SK-N-SH treated with all-trans-retinoic acid at 6 μM for 48 hours (cell line): Measurements from ENCODE around the gene AQP4.

ENCODE experiments used
- ATAC-seq: fragments of 200-7000 bp; cut with Tn5 transposase; 3 replicates; pipeline ENCODE4 v1.9.1; 2020; ENCODE audit warnings: mild to moderate bottlenecking, moderate library complexity
- ARNTL ChIP-seq: fragments of 450-650 bp; formaldehyde crosslinking; IDR thresholded peaks from 2 replicates; pipeline ENCODE4 v1.5.0; 2020; ENCODE audit warnings: low read depth, mild to moderate bottlenecking, moderate library complexity, borderline replicate concordance
- BACH2 ChIP-seq: fragments of 250-450 bp; sonication (Bioruptor Pico); IDR thresholded peaks from 2 replicates; pipeline ENCODE4 v1.9.0; 2021; ENCODE audit warnings: mild to moderate bottlenecking, borderline replicate concordance
- CSDC2 ChIP-seq: fragments of 250-450 bp; sonication (Bioruptor Pico); IDR thresholded peaks from 2 replicates; pipeline ENCODE4 v1.5.0; 2020; ENCODE audit warnings: mild to moderate bottlenecking, moderate library complexity
- CSRNP3 ChIP-seq: fragments of 250-450 bp; sonication (Bioruptor Pico); IDR thresholded peaks from 2 replicates; pipeline ENCODE4 v1.5.1; 2021; ENCODE audit warnings: mild to moderate bottlenecking, moderate library complexity
- ESRRG ChIP-seq: fragments of 250-450 bp; sonication (Bioruptor Pico); IDR thresholded peaks from 2 replicates; pipeline ENCODE4 v1.6.1; 2021; ENCODE audit warnings: mild to moderate bottlenecking
- GLIS3 ChIP-seq: fragments of 250-450 bp; sonication (Bioruptor Pico); IDR thresholded peaks from 2 replicates; pipeline ENCODE4 v1.5.0; 2020; ENCODE audit warnings: mild to moderate bottlenecking, moderate library complexity
- ISL1 ChIP-seq: fragments of 250-450 bp; sonication (Bioruptor Pico); IDR thresholded peaks from 2 replicates; pipeline ENCODE4 v2.1.2; 2022; ENCODE audit warnings: mild to moderate bottlenecking, moderate library complexity
- OSR1 ChIP-seq: fragments of 250-450 bp; sonication (Bioruptor Pico); IDR thresholded peaks from 2 replicates; pipeline ENCODE4 v1.8.0; 2022; ENCODE audit warnings: moderate library complexity, mild to moderate bottlenecking, inconsistent platforms
- PPARA ChIP-seq: fragments of 250-450 bp; sonication (Bioruptor Pico); IDR thresholded peaks from 2 replicates; pipeline ENCODE4 v1.5.0; 2020; ENCODE audit warnings: mild to moderate bottlenecking, borderline replicate concordance
- RARB ChIP-seq: fragments of 250-450 bp; sonication (Bioruptor Pico); IDR thresholded peaks from 2 replicates; pipeline ENCODE4 v1.8.0; 2021; ENCODE audit warnings: mild to moderate bottlenecking, moderate library complexity
- SNAI2 ChIP-seq: fragments of 250-450 bp; sonication (Bioruptor Pico); IDR thresholded peaks from 2 replicates; pipeline ENCODE4 v1.5.0; 2020; ENCODE audit warnings: mild to moderate bottlenecking, moderate library complexity
- TCF4 ChIP-seq: fragments of 250-450 bp; sonication (Bioruptor Pico); IDR thresholded peaks from 2 replicates; pipeline ENCODE4 v1.8.0; 2021; ENCODE audit warnings: mild to moderate bottlenecking, moderate library complexity, borderline replicate concordance
- TOX ChIP-seq: fragments of 250-450 bp; sonication (Bioruptor Pico); IDR thresholded peaks from 2 replicates; pipeline ENCODE4 v1.8.0; 2021; ENCODE audit warnings: mild to moderate bottlenecking, moderate library complexity, borderline replicate concordance
- ZC3H10 ChIP-seq: fragments of 250-450 bp; sonication (Bioruptor Pico); IDR thresholded peaks from 2 replicates; pipeline ENCODE4 v1.5.1; 2021; ENCODE audit warnings: mild to moderate bottlenecking, moderate library complexity
- ZFP3 ChIP-seq: fragments of 250-450 bp; sonication (Bioruptor Pico); IDR thresholded peaks from 2 replicates; pipeline ENCODE4 v1.5.0; 2020; ENCODE audit warnings: mild to moderate bottlenecking, moderate library complexity
- ZFP30 ChIP-seq: fragments of 450-650 bp; formaldehyde crosslinking; IDR thresholded peaks from 2 replicates; pipeline ENCODE4 v1.5.0; 2022; ENCODE audit warnings: mild to moderate bottlenecking, moderate library complexity
- ZNF70 ChIP-seq: fragments of 450-650 bp; formaldehyde crosslinking; IDR thresholded peaks from 2 replicates; pipeline ENCODE4 v1.5.0; 2020; ENCODE audit warnings: mild to moderate bottlenecking, moderate library complexity
- ZNF8 ChIP-seq: fragments of 450-650 bp; formaldehyde crosslinking; IDR thresholded peaks from 2 replicates; pipeline ENCODE4 v1.5.0; 2020; ENCODE audit warnings: mild to moderate bottlenecking, moderate library complexity
- TF ChIP-seq, protein P1 (sequence below): fragments of 250-450 bp; sonication (Bioruptor Pico); IDR thresholded peaks from 2 replicates; pipeline ENCODE4 v1.5.1; 2020; ENCODE audit warnings: low read depth, mild to moderate bottlenecking, moderate library complexity
- TF ChIP-seq, protein P2 (sequence below): fragments of 250-450 bp; sonication (Bioruptor Pico); IDR thresholded peaks from 2 replicates; pipeline ENCODE4 v1.5.0; 2020; ENCODE audit warnings: mild to moderate bottlenecking, moderate library complexity
- TF ChIP-seq, protein P3 (sequence below): fragments of 250-450 bp; sonication (Bioruptor Pico); IDR thresholded peaks from 2 replicates; pipeline ENCODE4 v1.8.0; 2021; ENCODE audit warnings: low read depth, mild to moderate bottlenecking, moderate library complexity, borderline replicate concordance
- TF ChIP-seq, protein P4 (sequence below): fragments of 250-450 bp; sonication (Bioruptor Pico); IDR thresholded peaks from 2 replicates; pipeline ENCODE4 v1.8.0; 2020; ENCODE audit warnings: mild to moderate bottlenecking, moderate library complexity, borderline replicate concordance

Gene AQP4

GRCh38 chr18:26894426-26894825, 28.9 kb upstream of the AQP4 start (continued):
- TF ChIP-seq ZFP3 (no peak), BACH2 (CRISPR knock-in tag) (no peak), ZNF70 (CRISPR knock-in tag) (no peak), ESRRG (CRISPR knock-in tag) (no peak), RARB (no peak)

- no peak for TF ChIP-seq ZNF8
- TF ChIP-seq TCF4 (CRISPR knock-in tag): no peak
- no peak for TF ChIP-seq ZNF70 (CRISPR knock-in tag)
- no peak for TF ChIP-seq TOX (CRISPR knock-in tag)
- TF ChIP-seq RARB: no peak
- TF ChIP-seq OSR1 (CRISPR knock-in tag): no peak
- no peak for TF ChIP-seq SNAI2
- TF ChIP-seq CSRNP3 (CRISPR knock-in tag): no peak
- TF ChIP-seq ISL1 (CRISPR knock-in tag): no peak
- TF ChIP-seq, protein P1, sequence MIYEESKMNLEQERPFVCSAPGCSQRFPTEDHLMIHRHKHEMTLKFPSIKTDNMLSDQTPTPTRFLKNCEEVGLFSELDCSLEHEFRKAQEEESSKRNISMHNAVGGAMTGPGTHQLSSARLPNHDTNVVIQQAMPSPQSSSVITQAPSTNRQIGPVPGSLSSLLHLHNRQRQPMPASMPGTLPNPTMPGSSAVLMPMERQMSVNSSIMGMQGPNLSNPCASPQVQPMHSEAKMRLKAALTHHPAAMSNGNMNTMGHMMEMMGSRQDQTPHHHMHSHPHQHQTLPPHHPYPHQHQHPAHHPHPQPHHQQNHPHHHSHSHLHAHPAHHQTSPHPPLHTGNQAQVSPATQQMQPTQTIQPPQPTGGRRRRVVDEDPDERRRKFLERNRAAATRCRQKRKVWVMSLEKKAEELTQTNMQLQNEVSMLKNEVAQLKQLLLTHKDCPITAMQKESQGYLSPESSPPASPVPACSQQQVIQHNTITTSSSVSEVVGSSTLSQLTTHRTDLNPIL (CRISPR knock-in tag): no peak
- TF ChIP-seq PPARA (CRISPR knock-in tag): no peak
- TF ChIP-seq, protein P2, sequence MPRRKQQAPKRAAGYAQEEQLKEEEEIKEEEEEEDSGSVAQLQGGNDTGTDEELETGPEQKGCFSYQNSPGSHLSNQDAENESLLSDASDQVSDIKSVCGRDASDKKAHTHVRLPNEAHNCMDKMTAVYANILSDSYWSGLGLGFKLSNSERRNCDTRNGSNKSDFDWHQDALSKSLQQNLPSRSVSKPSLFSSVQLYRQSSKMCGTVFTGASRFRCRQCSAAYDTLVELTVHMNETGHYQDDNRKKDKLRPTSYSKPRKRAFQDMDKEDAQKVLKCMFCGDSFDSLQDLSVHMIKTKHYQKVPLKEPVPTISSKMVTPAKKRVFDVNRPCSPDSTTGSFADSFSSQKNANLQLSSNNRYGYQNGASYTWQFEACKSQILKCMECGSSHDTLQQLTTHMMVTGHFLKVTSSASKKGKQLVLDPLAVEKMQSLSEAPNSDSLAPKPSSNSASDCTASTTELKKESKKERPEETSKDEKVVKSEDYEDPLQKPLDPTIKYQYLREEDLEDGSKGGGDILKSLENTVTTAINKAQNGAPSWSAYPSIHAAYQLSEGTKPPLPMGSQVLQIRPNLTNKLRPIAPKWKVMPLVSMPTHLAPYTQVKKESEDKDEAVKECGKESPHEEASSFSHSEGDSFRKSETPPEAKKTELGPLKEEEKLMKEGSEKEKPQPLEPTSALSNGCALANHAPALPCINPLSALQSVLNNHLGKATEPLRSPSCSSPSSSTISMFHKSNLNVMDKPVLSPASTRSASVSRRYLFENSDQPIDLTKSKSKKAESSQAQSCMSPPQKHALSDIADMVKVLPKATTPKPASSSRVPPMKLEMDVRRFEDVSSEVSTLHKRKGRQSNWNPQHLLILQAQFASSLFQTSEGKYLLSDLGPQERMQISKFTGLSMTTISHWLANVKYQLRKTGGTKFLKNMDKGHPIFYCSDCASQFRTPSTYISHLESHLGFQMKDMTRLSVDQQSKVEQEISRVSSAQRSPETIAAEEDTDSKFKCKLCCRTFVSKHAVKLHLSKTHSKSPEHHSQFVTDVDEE (CRISPR knock-in tag): no peak
- TF ChIP-seq ZFP30: no peak
- no peak for TF ChIP-seq ZC3H10 (CRISPR knock-in tag)
- no peak for TF ChIP-seq GLIS3
- ATAC-seq: no peak
Measured at GRCh38 chr18:26893996-26894395, 28.5 kb upstream of the AQP4 start.

DNA sequence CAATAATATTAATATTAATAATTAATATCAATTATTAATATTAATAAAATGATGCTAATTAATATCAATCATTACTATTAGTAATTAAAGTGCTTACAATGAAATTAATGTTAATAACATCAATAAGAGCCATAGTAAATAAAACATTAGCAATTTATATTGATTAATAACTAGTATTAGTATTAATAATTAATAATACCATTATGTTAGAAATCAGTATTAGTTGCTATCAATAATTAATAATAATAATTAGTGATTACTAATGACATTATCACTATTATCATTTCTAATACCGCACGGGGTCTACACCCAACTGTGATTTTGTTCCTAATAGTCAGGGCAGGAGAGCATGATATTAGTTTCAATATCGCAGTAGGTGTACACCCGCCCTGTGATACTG, 22.8 kb upstream of the AQP4 start:
- no peak for ATAC-seq
- no peak for TF ChIP-seq ZNF70 (CRISPR knock-in tag)
- TF ChIP-seq GLIS3: no peak
- no peak for TF ChIP-seq ZNF8

DNA sequence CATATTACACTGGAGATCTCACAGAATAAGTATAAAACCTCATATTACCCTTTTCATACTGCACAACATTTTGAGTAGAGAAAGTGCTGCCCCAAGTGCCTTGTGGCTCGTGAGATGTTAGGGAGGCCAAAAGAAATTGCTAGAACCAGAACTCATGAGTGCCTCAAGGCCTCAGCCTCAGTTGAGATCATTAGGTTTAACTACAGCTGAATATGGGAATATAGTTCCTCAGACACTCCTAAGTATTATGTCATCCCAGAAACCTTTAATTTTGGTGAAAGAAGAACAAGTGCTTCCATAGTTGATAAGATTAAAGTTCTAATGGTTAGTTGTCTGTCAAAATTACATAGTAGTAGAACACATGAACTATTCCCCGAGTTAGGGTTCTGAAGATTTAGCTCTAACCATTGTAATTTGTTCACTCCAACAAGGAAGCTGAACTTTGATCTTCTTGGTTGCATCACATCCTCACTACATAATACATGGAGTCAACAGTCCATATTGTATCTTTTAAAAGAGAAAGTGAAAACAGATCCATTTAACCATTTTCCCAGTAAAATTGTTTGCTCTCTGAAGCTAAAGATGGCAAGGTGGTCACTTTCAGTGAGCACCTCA, 9.6 kb upstream of the AQP4 start:
- no peak for TF ChIP-seq ZFP3
- no peak for TF ChIP-seq CSDC2
- TF ChIP-seq ZC3H10 (CRISPR knock-in tag): no peak
- TF ChIP-seq ESRRG (CRISPR knock-in tag): no peak
- no peak for TF ChIP-seq RARB
- no peak for TF ChIP-seq GLIS3
- TF ChIP-seq, protein P3, sequence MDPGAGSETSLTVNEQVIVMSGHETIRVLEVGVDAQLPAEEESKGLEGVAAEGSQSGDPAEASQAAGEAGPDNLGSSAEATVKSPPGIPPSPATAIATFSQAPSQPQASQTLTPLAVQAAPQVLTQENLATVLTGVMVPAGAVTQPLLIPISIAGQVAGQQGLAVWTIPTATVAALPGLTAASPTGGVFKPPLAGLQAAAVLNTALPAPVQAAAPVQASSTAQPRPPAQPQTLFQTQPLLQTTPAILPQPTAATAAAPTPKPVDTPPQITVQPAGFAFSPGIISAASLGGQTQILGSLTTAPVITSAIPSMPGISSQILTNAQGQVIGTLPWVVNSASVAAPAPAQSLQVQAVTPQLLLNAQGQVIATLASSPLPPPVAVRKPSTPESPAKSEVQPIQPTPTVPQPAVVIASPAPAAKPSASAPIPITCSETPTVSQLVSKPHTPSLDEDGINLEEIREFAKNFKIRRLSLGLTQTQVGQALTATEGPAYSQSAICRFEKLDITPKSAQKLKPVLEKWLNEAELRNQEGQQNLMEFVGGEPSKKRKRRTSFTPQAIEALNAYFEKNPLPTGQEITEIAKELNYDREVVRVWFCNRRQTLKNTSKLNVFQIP (CRISPR knock-in tag): no peak
- no peak for TF ChIP-seq ISL1 (CRISPR knock-in tag)
- TF ChIP-seq, protein P2 (CRISPR knock-in tag): no peak
- TF ChIP-seq TCF4 (CRISPR knock-in tag): no peak
- TF ChIP-seq TOX (CRISPR knock-in tag): no peak
- no peak for TF ChIP-seq ARNTL (CRISPR knock-in tag)
- TF ChIP-seq, protein P4, sequence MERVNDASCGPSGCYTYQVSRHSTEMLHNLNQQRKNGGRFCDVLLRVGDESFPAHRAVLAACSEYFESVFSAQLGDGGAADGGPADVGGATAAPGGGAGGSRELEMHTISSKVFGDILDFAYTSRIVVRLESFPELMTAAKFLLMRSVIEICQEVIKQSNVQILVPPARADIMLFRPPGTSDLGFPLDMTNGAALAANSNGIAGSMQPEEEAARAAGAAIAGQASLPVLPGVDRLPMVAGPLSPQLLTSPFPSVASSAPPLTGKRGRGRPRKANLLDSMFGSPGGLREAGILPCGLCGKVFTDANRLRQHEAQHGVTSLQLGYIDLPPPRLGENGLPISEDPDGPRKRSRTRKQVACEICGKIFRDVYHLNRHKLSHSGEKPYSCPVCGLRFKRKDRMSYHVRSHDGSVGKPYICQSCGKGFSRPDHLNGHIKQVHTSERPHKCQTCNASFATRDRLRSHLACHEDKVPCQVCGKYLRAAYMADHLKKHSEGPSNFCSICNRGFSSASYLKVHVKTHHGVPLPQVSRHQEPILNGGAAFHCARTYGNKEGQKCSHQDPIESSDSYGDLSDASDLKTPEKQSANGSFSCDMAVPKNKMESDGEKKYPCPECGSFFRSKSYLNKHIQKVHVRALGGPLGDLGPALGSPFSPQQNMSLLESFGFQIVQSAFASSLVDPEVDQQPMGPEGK (CRISPR knock-in tag): no peak
- TF ChIP-seq ZFP30: no peak
- TF ChIP-seq ZNF8: no peak

More for the DNA sequence above, 9.6 kb upstream of the AQP4 start:
- no peak for ATAC-seq
